Measurements from ENCODE around the gene FARSB.

DNA sequence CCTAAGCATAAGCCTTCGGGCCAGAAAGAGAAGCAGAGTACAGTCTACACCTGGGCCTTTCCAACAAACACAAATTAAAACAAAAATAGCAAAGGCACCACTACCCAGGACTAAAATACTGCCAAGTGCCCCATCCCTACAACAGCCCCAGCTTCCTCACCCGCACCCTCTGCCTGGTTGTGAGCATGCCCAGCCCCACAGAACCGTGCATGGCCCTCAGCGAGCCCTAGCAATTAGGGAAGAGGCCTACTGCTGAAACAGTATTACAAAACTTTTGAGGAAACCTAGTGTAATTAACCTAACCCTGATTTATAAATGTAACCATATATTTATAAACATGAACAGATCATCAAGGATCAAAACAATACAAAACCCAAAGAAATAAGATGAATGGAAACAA, 44.2 kb downstream of the FARSB start:
- no peak for TF ChIP-seq POLR2A (IDR thresholded peaks at IDR 0.05; ENCODE audit: extremely low read depth, insufficient read length)
- TF ChIP-seq, protein P1, sequence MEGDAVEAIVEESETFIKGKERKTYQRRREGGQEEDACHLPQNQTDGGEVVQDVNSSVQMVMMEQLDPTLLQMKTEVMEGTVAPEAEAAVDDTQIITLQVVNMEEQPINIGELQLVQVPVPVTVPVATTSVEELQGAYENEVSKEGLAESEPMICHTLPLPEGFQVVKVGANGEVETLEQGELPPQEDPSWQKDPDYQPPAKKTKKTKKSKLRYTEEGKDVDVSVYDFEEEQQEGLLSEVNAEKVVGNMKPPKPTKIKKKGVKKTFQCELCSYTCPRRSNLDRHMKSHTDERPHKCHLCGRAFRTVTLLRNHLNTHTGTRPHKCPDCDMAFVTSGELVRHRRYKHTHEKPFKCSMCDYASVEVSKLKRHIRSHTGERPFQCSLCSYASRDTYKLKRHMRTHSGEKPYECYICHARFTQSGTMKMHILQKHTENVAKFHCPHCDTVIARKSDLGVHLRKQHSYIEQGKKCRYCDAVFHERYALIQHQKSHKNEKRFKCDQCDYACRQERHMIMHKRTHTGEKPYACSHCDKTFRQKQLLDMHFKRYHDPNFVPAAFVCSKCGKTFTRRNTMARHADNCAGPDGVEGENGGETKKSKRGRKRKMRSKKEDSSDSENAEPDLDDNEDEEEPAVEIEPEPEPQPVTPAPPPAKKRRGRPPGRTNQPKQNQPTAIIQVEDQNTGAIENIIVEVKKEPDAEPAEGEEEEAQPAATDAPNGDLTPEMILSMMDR (IDR thresholded peaks at IDR 0.05; ENCODE audit: low read depth, low read length) = no peak
- TF ChIP-seq, protein P2, sequence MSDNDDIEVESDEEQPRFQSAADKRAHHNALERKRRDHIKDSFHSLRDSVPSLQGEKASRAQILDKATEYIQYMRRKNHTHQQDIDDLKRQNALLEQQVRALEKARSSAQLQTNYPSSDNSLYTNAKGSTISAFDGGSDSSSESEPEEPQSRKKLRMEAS (IDR thresholded peaks at IDR 0.05; ENCODE audit: low read depth, low read length) = no peak
